HL-60 (cell line): ENCODE results near the gene KDM6A.

ENCODE experiments used
- CTCF ChIP-seq: IDR thresholded peaks from one replicate; pipeline ENCODE4 v1.5.1; 2011; ENCODE audit warnings: low read length, control low read depth, inconsistent platforms; ENCODE audit not compliant: insufficient read depth
- REST ChIP-seq: IDR thresholded peaks from 2 replicates; pipeline ENCODE4 v1.6.1; 2012; ENCODE audit warnings: low read depth; ENCODE audit not compliant: insufficient replicate concordance

- TF ChIP-seq REST (no peak), CTCF (no peak)
These were observed 264.5 kb downstream of the KDM6A start for GRCh38 chrX:45137531-45137930.
